ENCODE data around the gene HOXA2.

- TF ChIP-seq CTCF (IDR thresholded peaks at IDR 0.05 in 4 of 5, conservative IDR thresholded peaks at IDR 0.05 in 1 of 5) (no peak), POLR2A (IDR thresholded peaks at IDR 0.05) (no peak)
Measured at GRCh38 chr7:27128776-27129728, 26.6 kb upstream of the HOXA2 start.

Data from gastrocnemius medialis (tissue), 4 donors.